Skeletal muscle tissue (tissue), 4 donors: ENCODE data around the gene CLP1. TPM values are rescaled to one million over a fixed set of nuclear protein-coding genes. Genes with fewer than 3 reads are reported as not detected.

ENCODE experiments used
- H3K27ac ChIP-seq: one replicate; pipeline ENCODE4 v1.7.0; 2013; ENCODE audit warnings: mild to moderate bottlenecking, low read depth, low read length, inconsistent platforms
- H3K27me3 ChIP-seq, 3 donors: one replicate each; pipeline ENCODE4 v1.7.0; 2013; ENCODE audit warnings: low read length in 3 of 3; ENCODE audit not compliant: control insufficient read depth in 3 of 3, insufficient read depth in 3 of 3
- H3K36me3 ChIP-seq, 3 donors: one replicate each; pipeline ENCODE4 v1.7.0; 2013; ENCODE audit warnings: low read length in 3 of 3; ENCODE audit not compliant: control insufficient read depth in 3 of 3, insufficient read depth in 3 of 3
- H3K4me1 ChIP-seq, 3 donors: one replicate each; pipeline ENCODE4 v1.7.0; 2013; ENCODE audit warnings: low read length in 3 of 3, mild to moderate bottlenecking in 3 of 3; ENCODE audit not compliant: control insufficient read depth in 3 of 3, insufficient read depth in 3 of 3
- H3K4me3 ChIP-seq, 3 donors: one replicate each; pipeline ENCODE4 v1.7.0; 2013; ENCODE audit warnings: low read length in 3 of 3
- H3K9ac ChIP-seq, 3 donors: one replicate each; pipeline ENCODE4 v1.7.0; 2013; ENCODE audit warnings: low read length in 3 of 3, mild to moderate bottlenecking in 3 of 3, moderate library complexity in 2 of 3, low read depth in 1 of 3
- H3K9me3 ChIP-seq, 3 donors: one replicate each; pipeline ENCODE4 v1.7.0; 2013; ENCODE audit warnings: low read length in 3 of 3; ENCODE audit not compliant: control insufficient read depth in 3 of 3
- total RNA-seq: library from RNA; depleted of rRNA; stranded (reverse); fragments of >200 nt; gene quantifications from one replicate; pipeline ENCODE4 v1.2.3, GENCODE V29; 2014
- donor health status: Osteomylitis.

The CLP1 gene
- total RNA-seq, 1 donor from 2014 or later, result 20.4 TPM

- H3K27ac ChIP-seq, result peak overlapping the region; percentile 30
- H3K4me1 ChIP-seq, result peaks cover 31 to 35% (median 32%) of the 10 kb centered on the region in 3 donors
- no peaks in the 10 kb centered on the region for H3K9me3 ChIP-seq
- H3K27me3 ChIP-seq, result peaks cover 5 to 15% (median 13%) of the 10 kb centered on the region in 3 donors
- H3K9ac ChIP-seq, result peak overlapping the region in 2 of 3 donors; percentile 23 to 76
- H3K4me3 ChIP-seq, result peak overlapping the region; percentile 73 to 89 (median 81)
- no peaks in the 10 kb centered on the region for H3K36me3 ChIP-seq
Measured at GRCh38 chr11:57639321-57640067, 18.1 kb upstream of the CLP1 start.

DNA sequence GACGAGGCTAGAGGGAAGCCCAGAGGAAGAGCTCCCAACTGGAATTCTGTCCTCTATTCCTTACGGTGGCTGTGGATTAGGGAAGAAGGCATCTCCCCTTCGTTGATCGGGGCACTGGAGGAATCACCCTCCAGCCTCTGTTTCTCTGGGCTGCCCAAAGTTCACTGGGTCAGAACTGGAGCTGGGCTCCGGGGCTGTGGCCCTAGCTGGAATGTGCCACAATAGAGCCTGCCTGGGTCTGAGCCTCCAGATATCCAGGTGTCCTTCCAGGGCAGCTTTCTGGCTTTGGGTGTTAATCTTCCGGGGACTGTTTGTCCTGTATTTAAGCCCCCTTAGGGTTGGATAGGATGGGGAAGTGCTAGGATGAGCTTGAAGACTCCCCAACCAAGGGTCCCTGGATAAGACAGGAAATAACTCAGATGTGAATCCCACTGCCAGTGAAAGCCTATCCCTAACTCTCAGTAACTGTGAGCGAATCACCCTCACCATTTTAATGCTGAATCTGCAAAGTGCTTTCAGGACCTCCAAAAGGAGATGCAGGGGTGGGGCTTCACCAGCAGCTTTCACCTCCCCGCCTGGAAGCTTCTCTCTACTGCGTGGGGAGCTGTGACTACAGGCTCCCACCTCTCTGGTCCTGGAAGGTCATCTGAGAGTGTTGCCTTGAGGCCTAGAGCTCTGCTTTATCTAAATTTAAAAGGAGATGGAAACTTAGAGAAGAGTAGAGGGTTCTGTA, 17.3 kb upstream of the CLP1 start:
- peak overlapping the region in 1 of 3 donors; percentile 10 for H3K4me3 ChIP-seq
- H3K9me3 ChIP-seq, result no peaks in the 10 kb centered on the region
- no peak overlapping the region for H3K27ac ChIP-seq
- no peaks in the 10 kb centered on the region for H3K36me3 ChIP-seq
- H3K27me3 ChIP-seq, result peaks cover 5 to 15% (median 13%) of the 10 kb centered on the region in 3 donors
- H3K9ac ChIP-seq, result peak overlapping the region in 2 of 3 donors; percentile 23 to 76
- H3K4me1 ChIP-seq, result peaks cover 36 to 38% (median 37%) of the 10 kb centered on the region in 3 donors

GRCh38 chr11:57641011-57641807, 16.4 kb upstream of the CLP1 start:
- Histone ChIP-seq H3K36me3 (no peaks in the 10 kb centered on the region), H3K27ac (no peak overlapping the region), H3K4me3 (no peak overlapping the region), H3K27me3 (peaks cover 14 to 21% (median 21%) of the 10 kb centered on the region in 3 donors), H3K4me1 (peaks cover 37 to 44% (median 43%) of the 10 kb centered on the region in 3 donors), H3K9ac (no peak overlapping the region), H3K9me3 (no peaks in the 10 kb centered on the region)

DNA sequence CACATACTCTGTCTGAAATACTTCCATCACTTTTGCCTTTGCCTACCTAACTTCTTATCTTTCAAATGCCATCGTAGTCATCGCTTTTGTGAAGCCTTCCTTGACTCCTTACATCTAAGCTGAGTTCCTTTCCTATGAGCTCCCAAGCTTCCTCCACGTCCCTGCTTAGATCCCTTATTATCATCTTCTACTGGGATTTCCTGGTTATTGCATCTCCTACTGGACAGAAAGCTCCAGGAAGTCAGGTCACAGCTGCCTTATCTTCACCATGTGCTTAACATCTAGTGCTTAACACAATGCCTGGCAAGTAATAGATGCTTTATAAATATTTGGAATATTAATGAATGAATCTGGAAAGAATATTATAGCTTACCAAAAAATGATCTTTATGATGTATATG, 13.8 kb upstream of the CLP1 start:
- H3K27ac ChIP-seq, result no peak overlapping the region
- H3K9ac ChIP-seq, result no peak overlapping the region
- H3K4me1 ChIP-seq, result peaks cover 46 to 56% (median 50%) of the 10 kb centered on the region in 3 donors
- no peak overlapping the region for H3K4me3 ChIP-seq
- H3K36me3 ChIP-seq, result no peaks in the 10 kb centered on the region
- no peaks in the 10 kb centered on the region for H3K9me3 ChIP-seq
- H3K27me3 ChIP-seq, result peaks cover 32 to 39% (median 33%) of the 10 kb centered on the region in 3 donors

DNA sequence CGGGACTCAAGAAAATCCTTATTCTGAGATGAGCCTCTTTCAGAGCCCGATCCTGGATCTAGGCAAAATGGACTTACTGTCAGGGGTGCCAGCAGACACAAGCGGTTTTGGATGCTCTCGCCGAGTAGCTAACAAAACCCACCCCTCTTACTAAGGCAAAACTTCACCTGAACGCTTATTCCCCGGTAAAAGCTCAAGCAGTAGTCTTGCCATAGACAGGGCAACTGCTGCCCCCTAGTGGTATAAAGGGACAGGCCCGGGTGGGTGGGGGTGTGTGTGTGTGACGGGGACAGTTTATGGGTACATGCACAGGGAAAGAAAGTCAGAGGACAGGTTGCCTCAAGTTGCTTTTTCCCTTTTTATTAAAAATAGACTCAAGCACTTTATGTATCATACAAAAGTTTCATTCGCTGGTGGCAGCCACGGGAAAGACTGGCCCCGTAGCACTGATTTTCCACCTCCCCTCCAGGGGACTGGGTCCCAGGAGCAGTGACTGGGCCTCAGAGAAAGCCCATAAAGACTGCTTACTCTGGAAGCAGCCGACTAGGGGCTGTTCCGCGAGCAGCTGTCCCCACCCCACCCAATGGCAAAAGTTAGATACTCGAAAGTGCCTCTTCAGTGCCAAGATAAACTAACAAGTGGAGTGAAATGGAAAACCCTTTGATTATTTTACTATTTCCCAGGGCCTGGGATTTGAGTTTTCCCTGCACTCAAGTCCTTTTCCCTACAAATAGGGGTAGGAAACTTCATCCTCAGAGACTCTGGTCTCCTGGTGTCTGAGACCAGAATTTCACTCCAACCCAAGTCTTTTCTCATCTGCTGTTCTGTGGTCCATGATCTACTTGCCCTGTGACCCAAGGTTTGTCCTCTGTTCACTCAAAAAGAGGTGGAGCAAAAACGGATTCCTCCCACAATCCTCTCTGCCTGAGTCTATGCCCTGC, 12.5 kb upstream of the CLP1 start:
- Histone ChIP-seq H3K27ac (no peak overlapping the region), H3K36me3 (no peaks in the 10 kb centered on the region), H3K9me3 (no peaks in the 10 kb centered on the region), H3K4me1 (peaks cover 47 to 54% (median 48%) of the 10 kb centered on the region in 3 donors), H3K27me3 (peaks cover 40 to 42% (median 41%) of the 10 kb centered on the region in 3 donors), H3K4me3 (peak overlapping the region in 1 of 3 donors; percentile 19), H3K9ac (peak overlapping the region in 2 of 3 donors; percentile 27 to 38)

GRCh38 chr11:57645689-57646085, 11.9 kb upstream of the CLP1 start:
- Histone ChIP-seq H3K36me3 (no peaks in the 10 kb centered on the region), H3K27me3 (peaks cover 40 to 48% (median 44%) of the 10 kb centered on the region in 3 donors), H3K27ac (peak overlapping the region; percentile 21), H3K9me3 (no peaks in the 10 kb centered on the region), H3K4me1 (peaks cover 42 to 52% (median 44%) of the 10 kb centered on the region in 3 donors), H3K9ac (no peak overlapping the region), H3K4me3 (no peak overlapping the region)

DNA sequence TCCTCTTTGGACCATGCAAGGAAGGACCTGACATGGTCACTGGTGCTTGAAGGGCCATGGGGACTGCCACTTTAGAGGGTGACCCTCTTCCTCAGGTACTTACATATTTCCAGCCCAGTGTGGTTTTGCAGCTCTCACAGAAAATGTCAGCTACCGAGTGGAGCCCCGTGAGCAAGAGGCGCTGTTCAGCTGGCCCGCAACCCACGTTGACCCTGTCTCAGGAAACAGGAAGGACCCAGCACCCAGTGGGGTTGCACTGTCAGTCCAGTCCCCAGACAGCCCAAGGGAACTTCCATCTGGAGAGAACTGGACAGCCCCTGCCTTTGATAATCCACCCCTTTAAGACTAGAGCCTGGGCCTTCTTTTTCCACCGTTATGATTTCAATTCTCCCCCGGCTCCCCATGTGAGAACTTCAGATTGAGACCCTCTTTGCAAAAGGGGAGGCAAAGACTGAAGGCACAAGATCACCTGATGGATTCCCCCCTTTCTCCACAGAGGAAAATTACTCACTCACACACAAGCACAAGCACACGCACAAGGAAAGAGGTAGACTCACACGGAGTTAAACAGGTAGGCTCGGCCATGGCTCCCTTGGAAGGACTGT, 11.3 kb upstream of the CLP1 start:
- H3K27ac ChIP-seq, result no peak overlapping the region
- no peaks in the 10 kb centered on the region for H3K36me3 ChIP-seq
- H3K9ac ChIP-seq, result no peak overlapping the region
- peaks cover 40 to 50% (median 44%) of the 10 kb centered on the region in 3 donors for H3K27me3 ChIP-seq
- peaks cover 35 to 47% (median 38%) of the 10 kb centered on the region in 3 donors for H3K4me1 ChIP-seq
- no peak overlapping the region for H3K4me3 ChIP-seq
- H3K9me3 ChIP-seq, result no peaks in the 10 kb centered on the region

DNA sequence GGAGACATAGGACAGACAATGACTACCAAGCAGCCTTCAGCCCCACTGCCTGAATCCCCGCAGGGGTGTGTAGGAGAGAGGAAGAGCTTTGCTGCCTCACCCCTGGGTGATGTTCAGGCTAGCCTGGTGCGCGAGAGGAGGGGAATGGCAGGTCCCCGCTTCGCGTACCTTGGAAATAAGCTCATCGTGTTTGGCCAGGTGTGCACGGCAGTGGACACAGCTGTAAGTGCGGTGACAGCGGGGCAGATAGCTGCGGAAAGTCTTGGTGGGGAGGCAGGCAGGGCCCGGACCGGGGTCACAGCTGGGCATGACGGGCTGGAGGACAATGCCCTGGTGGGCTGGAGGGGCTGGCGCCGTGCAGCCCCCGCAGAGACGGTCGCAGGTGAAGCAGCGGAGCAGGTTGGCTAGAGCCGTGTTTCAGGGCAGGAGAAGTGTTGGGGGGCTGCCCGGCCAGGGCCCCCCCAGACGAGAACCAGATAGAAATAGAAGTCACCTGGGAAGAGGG, 10.7 kb upstream of the CLP1 start:
- H3K4me1 ChIP-seq, result peaks cover 34 to 45% (median 36%) of the 10 kb centered on the region in 3 donors
- H3K36me3 ChIP-seq, result no peaks in the 10 kb centered on the region
- no peak overlapping the region for H3K4me3 ChIP-seq
- H3K9me3 ChIP-seq, result no peaks in the 10 kb centered on the region
- H3K9ac ChIP-seq, result peak overlapping the region in 1 of 3 donors; percentile 57
- peaks cover 40 to 53% (median 44%) of the 10 kb centered on the region in 3 donors for H3K27me3 ChIP-seq
- H3K27ac ChIP-seq, result no peak overlapping the region
